ENCODE measurements around the gene FGF14.

FGF14 gene

DNA sequence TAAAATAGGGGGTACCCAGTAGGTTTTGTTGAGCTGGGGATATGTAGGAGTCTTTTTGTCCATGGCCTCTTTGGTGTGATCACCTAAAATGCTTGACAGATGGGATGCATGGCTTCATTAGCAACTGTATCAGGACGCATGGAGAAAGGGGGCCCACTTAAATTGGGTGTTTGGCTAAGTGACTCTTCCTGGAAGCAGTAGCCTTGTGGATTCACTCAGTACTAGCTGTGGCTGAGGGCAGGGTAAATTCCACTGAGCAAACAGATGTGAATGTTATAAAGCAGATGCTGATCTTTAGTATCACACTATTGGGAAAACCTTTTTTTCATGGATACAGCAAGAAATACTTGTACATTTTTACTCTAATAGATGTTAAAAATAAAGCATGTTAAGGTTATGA is 140.0 kb downstream of the FGF14 start:
- ChIA-PET POLR2A (no interaction called here), CTCF (interaction anchor here (0.6 kb wide), 1 partner anchor 359 kb away, joined by 3 read pairs; no protein-coding TSS in a partner anchor)
- no peak for TF ChIP-seq ZNF48 (tag by site-specific recombination; IDR thresholded peaks at IDR 0.05)
- TF ChIP-seq, protein P1, sequence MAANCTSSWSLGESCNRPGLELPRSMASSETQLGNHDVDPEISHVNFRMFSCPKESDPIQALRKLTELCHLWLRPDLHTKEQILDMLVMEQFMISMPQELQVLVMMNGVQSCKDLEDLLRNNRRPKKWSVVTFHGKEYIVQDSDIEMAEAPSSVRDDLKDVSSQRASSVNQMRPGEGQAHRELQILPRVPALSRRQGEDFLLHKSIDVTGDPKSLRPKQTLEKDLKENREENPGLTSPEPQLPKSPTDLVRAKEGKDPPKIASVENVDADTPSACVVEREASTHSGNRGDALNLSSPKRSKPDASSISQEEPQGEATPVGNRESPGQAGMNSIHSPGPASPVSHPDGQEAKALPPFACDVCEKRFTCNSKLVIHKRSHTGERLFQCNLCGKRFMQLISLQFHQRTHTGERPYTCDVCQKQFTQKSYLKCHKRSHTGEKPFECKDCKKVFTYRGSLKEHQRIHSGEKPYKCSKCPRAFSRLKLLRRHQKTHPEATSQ (tag by site-specific recombination; IDR thresholded peaks at IDR 0.05), result no peak
- TF ChIP-seq ZNF626 (tag by site-specific recombination; IDR thresholded peaks at IDR 0.05), result no peak
- no peak for TF ChIP-seq KLF16 (tag by site-specific recombination; IDR thresholded peaks at IDR 0.05)
- TF ChIP-seq ZFP41 (tag by site-specific recombination; IDR thresholded peaks at IDR 0.05; ENCODE audit: borderline replicate concordance), result no peak
- TF ChIP-seq ZNF600 (tag by site-specific recombination; IDR thresholded peaks at IDR 0.05), result no peak
- no peak for TF ChIP-seq ZBTB17 (tag by site-specific recombination; IDR thresholded peaks at IDR 0.05)
- TF ChIP-seq ZNF777 (tag by site-specific recombination; IDR thresholded peaks at IDR 0.05; ENCODE audit: borderline replicate concordance), result no peak
- no peak for TF ChIP-seq ZNF792 (tag by site-specific recombination; IDR thresholded peaks at IDR 0.05)
- TF ChIP-seq, protein P2, sequence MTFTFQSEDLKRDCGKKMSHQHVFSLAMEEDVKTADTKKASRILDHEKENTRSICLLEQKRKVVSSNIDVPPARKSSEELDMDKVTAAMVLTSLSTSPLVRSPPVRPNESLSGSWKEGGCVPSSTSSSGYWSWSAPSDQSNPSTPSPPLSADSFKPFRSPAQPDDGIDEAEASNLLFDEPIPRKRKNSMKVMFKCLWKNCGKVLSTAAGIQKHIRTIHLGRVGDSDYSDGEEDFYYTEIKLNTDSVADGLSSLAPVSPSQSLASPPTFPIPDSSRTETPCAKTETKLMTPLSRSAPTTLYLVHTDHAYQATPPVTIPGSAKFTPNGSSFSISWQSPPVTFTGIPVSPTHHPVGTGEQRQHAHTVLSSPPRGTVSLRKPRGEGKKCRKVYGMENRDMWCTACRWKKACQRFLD (tag by site-specific recombination; IDR thresholded peaks at IDR 0.05), result no peak
- no peak for TF ChIP-seq YY1 (tag by site-specific recombination; IDR thresholded peaks at IDR 0.05)
- no peak for TF ChIP-seq TRIM28 (IDR thresholded peaks at IDR 0.05; ENCODE audit: borderline replicate concordance, low read length)
- no peak for TF ChIP-seq KLF1 (tag by site-specific recombination; IDR thresholded peaks at IDR 0.05)
- no peak for TF ChIP-seq ZNF214 (tag by site-specific recombination; IDR thresholded peaks at IDR 0.05; ENCODE audit: borderline replicate concordance)
- no peak for TF ChIP-seq ZSCAN23 (tag by site-specific recombination; IDR thresholded peaks at IDR 0.05)
- TF ChIP-seq, protein P3, sequence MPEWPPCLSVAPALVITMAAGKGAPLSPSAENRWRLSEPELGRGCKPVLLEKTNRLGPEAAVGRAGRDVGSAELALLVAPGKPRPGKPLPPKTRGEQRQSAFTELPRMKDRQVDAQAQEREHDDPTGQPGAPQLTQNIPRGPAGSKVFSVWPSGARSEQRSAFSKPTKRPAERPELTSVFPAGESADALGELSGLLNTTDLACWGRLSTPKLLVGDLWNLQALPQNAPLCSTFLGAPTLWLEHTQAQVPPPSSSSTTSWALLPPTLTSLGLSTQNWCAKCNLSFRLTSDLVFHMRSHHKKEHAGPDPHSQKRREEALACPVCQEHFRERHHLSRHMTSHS (tag by site-specific recombination; IDR thresholded peaks at IDR 0.05), result no peak
- no peak for TF ChIP-seq ZNF266 (tag by site-specific recombination; IDR thresholded peaks at IDR 0.05; ENCODE audit: low read depth)
- no peak for TF ChIP-seq ZNF544 (tag by site-specific recombination; IDR thresholded peaks at IDR 0.05)
- no peak for TF ChIP-seq WT1 (tag by site-specific recombination; IDR thresholded peaks at IDR 0.05)
- TF ChIP-seq, protein P4, sequence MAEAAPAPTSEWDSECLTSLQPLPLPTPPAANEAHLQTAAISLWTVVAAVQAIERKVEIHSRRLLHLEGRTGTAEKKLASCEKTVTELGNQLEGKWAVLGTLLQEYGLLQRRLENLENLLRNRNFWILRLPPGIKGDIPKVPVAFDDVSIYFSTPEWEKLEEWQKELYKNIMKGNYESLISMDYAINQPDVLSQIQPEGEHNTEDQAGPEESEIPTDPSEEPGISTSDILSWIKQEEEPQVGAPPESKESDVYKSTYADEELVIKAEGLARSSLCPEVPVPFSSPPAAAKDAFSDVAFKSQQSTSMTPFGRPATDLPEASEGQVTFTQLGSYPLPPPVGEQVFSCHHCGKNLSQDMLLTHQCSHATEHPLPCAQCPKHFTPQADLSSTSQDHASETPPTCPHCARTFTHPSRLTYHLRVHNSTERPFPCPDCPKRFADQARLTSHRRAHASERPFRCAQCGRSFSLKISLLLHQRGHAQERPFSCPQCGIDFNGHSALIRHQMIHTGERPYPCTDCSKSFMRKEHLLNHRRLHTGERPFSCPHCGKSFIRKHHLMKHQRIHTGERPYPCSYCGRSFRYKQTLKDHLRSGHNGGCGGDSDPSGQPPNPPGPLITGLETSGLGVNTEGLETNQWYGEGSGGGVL (tag by site-specific recombination; IDR thresholded peaks at IDR 0.05), result no peak
- no peaks in the 10 kb centered on the region for H3K4me1 ChIP-seq (ENCODE audit: control insufficient read depth, insufficient read depth, low read length)
- H3K9me3 ChIP-seq (ENCODE audit: control insufficient read depth, insufficient read depth, low read depth, low read length), result no peaks in the 10 kb centered on the region
- H3K27ac ChIP-seq (ENCODE audit: extremely low read depth, low read depth, low read length), result no peak overlapping the region
- H3K4me3 ChIP-seq (ENCODE audit: low read depth, low read length), result no peak overlapping the region
- H3K36me3 ChIP-seq (ENCODE audit: control insufficient read depth in 2 of 2, insufficient read depth in 1 of 2, low read length in 2 of 2), result no peaks in the 10 kb centered on the region

DNA sequence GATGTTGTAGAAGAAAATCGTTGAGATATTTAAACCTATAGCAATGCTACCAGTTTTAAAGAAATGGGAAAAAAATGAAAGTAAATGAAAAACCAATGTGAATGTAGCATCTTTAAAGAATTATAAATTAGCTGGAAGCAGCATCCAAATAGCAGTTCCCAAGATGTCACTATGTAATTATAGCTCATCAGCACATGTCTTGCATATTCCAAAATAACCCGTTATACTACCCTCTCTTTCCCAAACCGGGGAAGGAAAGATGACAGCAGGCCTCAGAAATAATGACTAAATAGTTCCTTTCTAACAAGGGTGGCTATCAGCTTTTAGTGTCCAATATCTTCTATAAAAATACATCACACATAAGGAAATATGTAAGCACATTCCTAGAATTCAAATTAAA is 140.5 kb downstream of the FGF14 start:
- no peaks in the 10 kb centered on the region for H3K36me3 ChIP-seq (ENCODE audit: control insufficient read depth in 2 of 2, insufficient read depth in 1 of 2, low read length in 2 of 2)
- no peak overlapping the region for H3K27ac ChIP-seq (ENCODE audit: extremely low read depth, low read depth, low read length)
- H3K4me3 ChIP-seq (ENCODE audit: low read depth, low read length), result no peak overlapping the region
- no peaks in the 10 kb centered on the region for H3K4me1 ChIP-seq (ENCODE audit: control insufficient read depth, insufficient read depth, low read length)
- ChIA-PET CTCF (interaction anchor here (0.6 kb wide), 1 partner anchor 358 kb away, joined by 3 read pairs; no protein-coding TSS in a partner anchor), POLR2A (no interaction called here)
- no peaks in the 10 kb centered on the region for H3K9me3 ChIP-seq (ENCODE audit: control insufficient read depth, insufficient read depth, low read depth, low read length)
- TF ChIP-seq ZNF2 (tag by site-specific recombination; IDR thresholded peaks at IDR 0.05) (no peak), KLF7 (tag by site-specific recombination; IDR thresholded peaks at IDR 0.05; ENCODE audit: borderline replicate concordance) (no peak), ZNF132 (tag by site-specific recombination; IDR thresholded peaks at IDR 0.05; ENCODE audit: borderline replicate concordance) (no peak), ZXDB (tag by site-specific recombination; IDR thresholded peaks at IDR 0.05) (no peak), ZNF776 (tag by site-specific recombination; IDR thresholded peaks at IDR 0.05; ENCODE audit: borderline replicate concordance) (no peak)
- TF ChIP-seq, protein P5, sequence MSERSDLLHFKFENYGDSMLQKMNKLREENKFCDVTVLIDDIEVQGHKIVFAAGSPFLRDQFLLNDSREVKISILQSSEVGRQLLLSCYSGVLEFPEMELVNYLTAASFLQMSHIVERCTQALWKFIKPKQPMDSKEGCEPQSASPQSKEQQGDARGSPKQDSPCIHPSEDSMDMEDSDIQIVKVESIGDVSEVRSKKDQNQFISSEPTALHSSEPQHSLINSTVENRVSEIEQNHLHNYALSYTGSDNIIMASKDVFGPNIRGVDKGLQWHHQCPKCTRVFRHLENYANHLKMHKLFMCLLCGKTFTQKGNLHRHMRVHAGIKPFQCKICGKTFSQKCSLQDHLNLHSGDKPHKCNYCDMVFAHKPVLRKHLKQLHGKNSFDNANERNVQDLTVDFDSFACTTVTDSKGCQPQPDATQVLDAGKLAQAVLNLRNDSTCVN (tag by site-specific recombination; optimal IDR thresholded peaks at IDR 0.05), result no peak
- TF ChIP-seq, protein P6, sequence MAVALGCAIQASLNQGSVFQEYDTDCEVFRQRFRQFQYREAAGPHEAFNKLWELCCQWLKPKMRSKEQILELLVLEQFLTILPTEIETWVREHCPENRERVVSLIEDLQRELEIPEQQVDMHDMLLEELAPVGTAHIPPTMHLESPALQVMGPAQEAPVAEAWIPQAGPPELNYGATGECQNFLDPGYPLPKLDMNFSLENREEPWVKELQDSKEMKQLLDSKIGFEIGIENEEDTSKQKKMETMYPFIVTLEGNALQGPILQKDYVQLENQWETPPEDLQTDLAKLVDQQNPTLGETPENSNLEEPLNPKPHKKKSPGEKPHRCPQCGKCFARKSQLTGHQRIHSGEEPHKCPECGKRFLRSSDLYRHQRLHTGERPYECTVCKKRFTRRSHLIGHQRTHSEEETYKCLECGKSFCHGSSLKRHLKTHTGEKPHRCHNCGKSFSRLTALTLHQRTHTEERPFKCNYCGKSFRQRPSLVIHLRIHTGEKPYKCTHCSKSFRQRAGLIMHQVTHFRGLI (tag by site-specific recombination; IDR thresholded peaks at IDR 0.05), result no peak
